ENCODE data around the gene TRHDE.

TRHDE gene

GRCh38 chr12:72297666-72298065 lies 25.5 kb downstream of the TRHDE start:
- H3K27me3 ChIP-seq (ENCODE audit: insufficient read depth, poor library complexity, severe bottlenecking): no peaks in the 10 kb centered on the region
- H3K27ac ChIP-seq (replicated peaks): no peak overlapping the region
- H3K4me3 ChIP-seq (replicated peaks; ENCODE audit: insufficient read depth, low read length): no peak overlapping the region
- TF ChIP-seq POLR2AphosphoS5 (IDR thresholded peaks at IDR 0.05; ENCODE audit: low read depth) (no peak), SPI1 (IDR thresholded peaks at IDR 0.05; ENCODE audit: borderline replicate concordance, low read depth) (no peak)
- no peak for DNase-seq (ENCODE audit: low read depth in 1 of 2, low spot score in 1 of 2)

GRCh38 chr12:72300728-72301127 lies 28.6 kb downstream of the TRHDE start:
- TF ChIP-seq POLR2AphosphoS5 (IDR thresholded peaks at IDR 0.05; ENCODE audit: low read depth): no peak
- TF ChIP-seq GABPA (IDR thresholded peaks at IDR 0.05; ENCODE audit: low read depth): no peak
- no peak for TF ChIP-seq REST (IDR thresholded peaks at IDR 0.05; ENCODE audit: insufficient replicate concordance, low read depth)
- TF ChIP-seq CTCF (IDR thresholded peaks at IDR 0.05; ENCODE audit: insufficient read depth, low read length): no peak
- TF ChIP-seq SPI1 (IDR thresholded peaks at IDR 0.05; ENCODE audit: borderline replicate concordance, low read depth): no peak
- no peak overlapping the region for H3K4me3 ChIP-seq (replicated peaks; ENCODE audit: insufficient read depth, low read length)
- no peak for DNase-seq (ENCODE audit: low read depth in 1 of 2, low spot score in 1 of 2)

GRCh38 chr12:72304751-72305150 lies 32.6 kb downstream of the TRHDE start:
- Histone ChIP-seq H3K27me3 (ENCODE audit: insufficient read depth, poor library complexity, severe bottlenecking) (no peaks in the 10 kb centered on the region), H3K27ac (replicated peaks) (no peak overlapping the region), H3K4me3 (replicated peaks; ENCODE audit: insufficient read depth, low read length) (no peak overlapping the region)
- no peak for TF ChIP-seq REST (IDR thresholded peaks at IDR 0.05; ENCODE audit: insufficient replicate concordance, low read depth)
- TF ChIP-seq SPI1 (IDR thresholded peaks at IDR 0.05; ENCODE audit: borderline replicate concordance, low read depth): no peak
- no peak for TF ChIP-seq POLR2AphosphoS5 (IDR thresholded peaks at IDR 0.05; ENCODE audit: low read depth)
- DNase-seq (ENCODE audit: low read depth in 1 of 2, low spot score in 1 of 2): no peak

More at GRCh38 chr12:72300728-72301127, 28.6 kb downstream of the TRHDE start:
- Histone ChIP-seq H3K27me3 (ENCODE audit: insufficient read depth, poor library complexity, severe bottlenecking) (no peaks in the 10 kb centered on the region), H3K27ac (replicated peaks) (no peak overlapping the region)

- Histone ChIP-seq H3K27me3 (ENCODE audit: insufficient read depth, poor library complexity, severe bottlenecking) (no peaks in the 10 kb centered on the region), H3K4me3 (replicated peaks; ENCODE audit: insufficient read depth, low read length) (no peak overlapping the region), H3K27ac (replicated peaks) (no peak overlapping the region)
- DNase-seq (ENCODE audit: low read depth in 1 of 2, low spot score in 1 of 2): no peak
- no peak for TF ChIP-seq SPI1 (IDR thresholded peaks at IDR 0.05; ENCODE audit: borderline replicate concordance, low read depth)
- no peak for TF ChIP-seq POLR2AphosphoS5 (IDR thresholded peaks at IDR 0.05; ENCODE audit: low read depth)
- TF ChIP-seq CTCF (IDR thresholded peaks at IDR 0.05; ENCODE audit: insufficient read depth, low read length): no peak
- TF ChIP-seq GABPA (IDR thresholded peaks at IDR 0.05; ENCODE audit: low read depth): no peak
- TF ChIP-seq REST (IDR thresholded peaks at IDR 0.05; ENCODE audit: insufficient replicate concordance, low read depth): no peak
These were observed 35.1 kb downstream of the TRHDE start for GRCh38 chr12:72307229-72307628.

Measured in HL-60 (cell line).